Heart right ventricle (tissue), 16 donors: ENCODE data around the gene ZC3H12D. TPM values are rescaled to one million over a fixed set of nuclear protein-coding genes. Genes with fewer than 3 reads are reported as not detected.
"Not testable (repeated sequence)": the region's sequence is repeated elsewhere in the genome, so short reads cannot be mapped to it uniquely, and the experiment has no call there.

Source experiments
- ATAC-seq, 8 donors: fragments of 200-7000 bp; cut with Tn5 transposase; one replicate each; pipeline ENCODE4 v1.9.1; 2020; ENCODE audit warnings: mild to moderate bottlenecking in 8 of 8, moderate library complexity in 8 of 8, moderate number of reproducible peaks in 1 of 8
- DNase-seq, 2 donors: peaks; one replicate each; pipeline ENCODE4 v3.0.0-alpha.2; 2020
- H3K27ac ChIP-seq, 10 donors: fragments of 200-600 bp; sonication (generic) in 2 of 10; one replicate each; pipeline versions ENCODE4 v1.5.0 to v1.8.0; 2020 to 2022; ENCODE audit warnings: mild to moderate bottlenecking in 3 of 10
- H3K27me3 ChIP-seq, 7 donors: fragments of 200-600 bp; one replicate each; pipeline ENCODE4 v1.8.0; 2021 to 2022; ENCODE audit warnings: mild to moderate bottlenecking in 2 of 7
- H3K36me3 ChIP-seq, 9 donors: fragments of 200-600 bp; sonication (generic) in 1 of 9; one replicate each; pipeline versions ENCODE4 v1.5.0 to v1.8.0; 2020 to 2022; ENCODE audit warnings: mild to moderate bottlenecking in 2 of 9
- H3K4me1 ChIP-seq, 9 donors: fragments of 200-600 bp; sonication (generic) in 1 of 9; one replicate each; pipeline versions ENCODE4 v1.5.0 to v1.8.0; 2020 to 2022; ENCODE audit warnings: mild to moderate bottlenecking in 4 of 9
- H3K4me3 ChIP-seq, 10 donors: fragments of 200-600 bp; sonication (generic) in 2 of 10; one replicate each; pipeline versions ENCODE4 v1.5.0 to v1.8.0; 2020 to 2022; ENCODE audit warnings: mild to moderate bottlenecking in 7 of 10, moderate library complexity in 2 of 10
- H3K9me3 ChIP-seq, 11 donors: fragments of 200-600 bp in 10 of 11; sonication (generic) in 2 of 11; one replicate each; pipeline versions ENCODE4 v1.5.0 to v1.8.0; 2013 to 2022; ENCODE audit warnings: mild to moderate bottlenecking in 2 of 11, control low read depth in 1 of 11, moderate library complexity in 1 of 11
- CTCF ChIP-seq, 9 donors: fragments of 200-600 bp; sonication (generic) in 2 of 9; IDR thresholded peaks; one replicate each; pipeline versions ENCODE4 v1.5.0 to v1.8.0; 2021 to 2022; ENCODE audit warnings: antibody characterized with exemption in 9 of 9, mild to moderate bottlenecking in 5 of 9, moderate library complexity in 1 of 9
- WGBS, 2 donors: extraction: QIAGEN DNeasy Blood & Tissue Kit; methylation state at CpG; one replicate each; pipeline ENCODE4 v1.1.7; 2013; ENCODE audit warnings: inconsistent platforms in 1 of 2; 5-methylcytosine and 5-hydroxymethylcytosine counted together
- intact Hi-C, 10 donors: fragments of 100-400 bp; cut with DNase I; formaldehyde crosslinking; loops; one replicate each; pipeline versions ENCODE4 v1.11.1 to v1.14.2; 2022
- polyA plus RNA-seq, 2 donors: library from polyadenylated mRNA; stranded (reverse); fragments of 200-250 nt; gene quantifications; one replicate each; pipeline ENCODE4 v1.2.3, GENCODE V29; 2013
- total RNA-seq, 10 donors: library from RNA; stranded (reverse); fragmentation: NEBNext Ultra II Directional in 3 of 10; extraction: Animal tissue kit (Norgen Biotek cat#: 25700) in 3 of 10; gene quantifications; one replicate each; pipeline versions ENCODE4 v1.2.1 to v1.2.4, GENCODE V29; 2021 to 2023
- donor health status: Arrhythmogenic right ventricular cardiomyopathy.
- donor health status: ischemic (EF 13 %, LVEDD 7.1; RV severe dilation, severe dysfunction).
- donor health status: healthy with polysubstance abuse.
- donor health status: DM: no; HTN: yes; CAD: no.
- donor health status: DM: no; HTN: no; CAD: no.
- donor health status: ischemic (EF 25% LVEDD 6.9; RV normal size, moderate dysfunction).
- donor health status: ischemic (EF 25% LVEDD 5.7; RV mildly dilated, moderate dysfunction).
- donor health status: healthy.
- donor health status: DM: yes; HTN: yes; CAD: no.
- donor health status: Ischemic cardiomyopathy.
- donor health status: ischemic (EF 35%, LVEDD 5.7; RV mildly dilated, moderate dysfunction).
- donor health status: nonischemic (EF 11% LVEDD 7.7; RV severe dilation, severe dysfunction).
- donor health status: DM: yes; HTN: yes; CAD: no.
- donor health status: PGD.
- donor health status: ischemic (EF 29% LVEDD 5.4; RV normal size, mild dysfunction).
- donor health status: nonischemic (EF 23%, LVEDD 6.1; RV moderate dilation, normal function).

Gene ZC3H12D
- total and polyA plus RNA-seq, 12 donors: 0.14 to 1.2 (median 0.31) TPM

GRCh38 chr6:149445095-149445466 lies 39.7 kb downstream of the ZC3H12D start:
- DNase-seq (no peak), ATAC-seq (peak in 4 of 8 donors; percentile 23 to 54 (median 33))
- H3K36me3 ChIP-seq: no peaks in the 10 kb centered on the region
- no peak overlapping the region for H3K4me3 ChIP-seq
- no peak for TF ChIP-seq CTCF (IDR thresholded peaks at IDR 0.05)
- H3K27ac ChIP-seq: no peak overlapping the region
- H3K9me3 ChIP-seq: no peaks in the 10 kb centered on the region
- 69 to 71% methylated on average over 6 of the region's 6 CpGs for WGBS, 2 donors
- H3K27me3 ChIP-seq: peaks cover 0 to 78% (median 52%) of the 10 kb centered on the region in 7 donors
- H3K4me1 ChIP-seq: peaks cover 0 to 4% (median 0%) of the 10 kb centered on the region in 9 donors
- intact Hi-C loops: no loop called here

- peaks cover 0 to 75% (median 46%) of the 10 kb centered on the region in 7 donors for H3K27me3 ChIP-seq
- not testable (repeated sequence) for H3K9me3 ChIP-seq, H3K4me3 ChIP-seq, H3K27ac ChIP-seq, DNase-seq, H3K36me3 ChIP-seq, H3K4me1 ChIP-seq, ATAC-seq
- intact Hi-C loops: loop anchor here in 1 of 10 donors (5.0 kb wide), 1 partner anchor 73 kb away; no protein-coding TSS in a partner anchor
- 65 to 96% methylated on average over 3 of the region's 3 CpGs for WGBS, 2 donors
Observed at GRCh38 chr6:149444360-149445094, 40.3 kb downstream of the ZC3H12D start.

- no peaks in the 10 kb centered on the region for H3K36me3 ChIP-seq
- WGBS, 2 donors: 50 to 53% methylated on average over 8 of the region's 8 CpGs
- no peak for DNase-seq
- peak in 4 of 8 donors; percentile 21 to 42 (median 31) for ATAC-seq
- peaks cover 0 to 66% (median 39%) of the 10 kb centered on the region in 7 donors for H3K27me3 ChIP-seq
- H3K27ac ChIP-seq: no peak overlapping the region
- no peaks in the 10 kb centered on the region for H3K9me3 ChIP-seq
- H3K4me3 ChIP-seq: no peak overlapping the region
- no peak for TF ChIP-seq CTCF (IDR thresholded peaks at IDR 0.05)
- peaks cover 0 to 4% (median 0%) of the 10 kb centered on the region in 9 donors for H3K4me1 ChIP-seq
- intact Hi-C loops: loop anchor here in 1 of 10 donors (5.0 kb wide), 1 partner anchor 74 kb away; no protein-coding TSS in a partner anchor
Observed at GRCh38 chr6:149443411-149444181, 41.2 kb downstream of the ZC3H12D start.

- 91 to 94% methylated on average over 9 of the region's 9 CpGs for WGBS, 2 donors
- TF ChIP-seq CTCF (IDR thresholded peaks at IDR 0.05): no peak
- H3K27me3 ChIP-seq: peaks cover 0 to 47% (median 23%) of the 10 kb centered on the region in 7 donors
- H3K4me1 ChIP-seq: peaks cover 0 to 4% (median 0%) of the 10 kb centered on the region in 9 donors
- ATAC-seq (no peak), DNase-seq (no peak)
- no peaks in the 10 kb centered on the region for H3K9me3 ChIP-seq
- no peak overlapping the region for H3K27ac ChIP-seq
- intact Hi-C loops: loop anchor here in 1 of 10 donors (5.0 kb wide), 1 partner anchor 76 kb away; no protein-coding TSS in a partner anchor
- no peaks in the 10 kb centered on the region for H3K36me3 ChIP-seq
- H3K4me3 ChIP-seq: no peak overlapping the region
Observed at GRCh38 chr6:149441740-149442139, 43.1 kb downstream of the ZC3H12D start.
